Measurements from ENCODE around the gene RAB5A. TPM values are rescaled to one million over a fixed set of nuclear protein-coding genes. Genes with fewer than 3 reads are reported as not detected.
"Not testable (repeated sequence)": the region's sequence is repeated elsewhere in the genome, so short reads cannot be mapped to it uniquely, and the experiment has no call there.

The RAB5A gene
- total RNA-seq, 1 donor, result 100 TPM

DNA sequence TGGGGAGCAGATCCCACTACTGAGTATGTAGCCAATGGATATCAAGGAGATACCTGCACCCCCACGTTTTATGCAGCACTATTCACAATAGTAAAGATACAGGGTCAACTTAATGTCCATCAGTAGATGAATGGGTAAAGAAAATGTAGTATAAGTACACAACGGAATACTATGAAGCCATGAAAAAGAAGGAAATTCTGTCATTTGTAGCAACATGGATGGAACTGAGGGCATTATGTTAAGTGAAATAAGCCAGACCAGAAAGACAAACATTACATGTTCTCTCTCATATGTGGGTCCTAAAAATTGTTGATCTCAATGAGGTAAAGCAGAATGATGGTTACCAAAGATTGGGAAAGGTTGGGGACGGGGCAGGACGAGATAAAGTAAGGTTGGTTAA lies 50.6 kb downstream of the RAB5A start:
- TF ChIP-seq, protein P1, sequence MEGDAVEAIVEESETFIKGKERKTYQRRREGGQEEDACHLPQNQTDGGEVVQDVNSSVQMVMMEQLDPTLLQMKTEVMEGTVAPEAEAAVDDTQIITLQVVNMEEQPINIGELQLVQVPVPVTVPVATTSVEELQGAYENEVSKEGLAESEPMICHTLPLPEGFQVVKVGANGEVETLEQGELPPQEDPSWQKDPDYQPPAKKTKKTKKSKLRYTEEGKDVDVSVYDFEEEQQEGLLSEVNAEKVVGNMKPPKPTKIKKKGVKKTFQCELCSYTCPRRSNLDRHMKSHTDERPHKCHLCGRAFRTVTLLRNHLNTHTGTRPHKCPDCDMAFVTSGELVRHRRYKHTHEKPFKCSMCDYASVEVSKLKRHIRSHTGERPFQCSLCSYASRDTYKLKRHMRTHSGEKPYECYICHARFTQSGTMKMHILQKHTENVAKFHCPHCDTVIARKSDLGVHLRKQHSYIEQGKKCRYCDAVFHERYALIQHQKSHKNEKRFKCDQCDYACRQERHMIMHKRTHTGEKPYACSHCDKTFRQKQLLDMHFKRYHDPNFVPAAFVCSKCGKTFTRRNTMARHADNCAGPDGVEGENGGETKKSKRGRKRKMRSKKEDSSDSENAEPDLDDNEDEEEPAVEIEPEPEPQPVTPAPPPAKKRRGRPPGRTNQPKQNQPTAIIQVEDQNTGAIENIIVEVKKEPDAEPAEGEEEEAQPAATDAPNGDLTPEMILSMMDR (IDR thresholded peaks at IDR 0.05; ENCODE audit: insufficient read depth, low read depth, low read length), result no peak
- no peak overlapping the region for H3K4me3 ChIP-seq (ENCODE audit: low read depth, low read length)
- no peak for DNase-seq (ENCODE audit: low read depth)

DNA sequence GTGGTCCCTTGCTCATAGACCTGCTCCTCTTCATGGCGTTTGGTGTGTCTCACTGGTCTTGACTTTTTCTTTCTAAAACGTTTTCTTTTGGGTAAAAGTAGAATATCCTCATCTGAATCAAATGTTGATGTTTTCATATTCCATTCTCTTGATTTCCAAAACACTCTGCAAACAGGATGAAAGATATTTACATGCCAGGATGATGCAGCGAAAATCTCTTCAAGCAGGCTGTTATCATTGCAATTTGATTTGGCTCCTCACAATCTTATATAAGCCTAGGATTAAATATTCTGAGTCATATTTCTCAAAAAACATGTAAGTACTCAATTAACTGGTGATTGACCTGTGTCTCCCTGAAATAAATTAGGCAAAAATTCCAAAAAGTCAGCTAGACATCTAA lies 55.0 kb downstream of the RAB5A start:
- TF ChIP-seq, protein P1 (IDR thresholded peaks at IDR 0.05; ENCODE audit: insufficient read depth, low read depth, low read length), result no peak
- H3K4me3 ChIP-seq (ENCODE audit: low read depth, low read length), result no peak overlapping the region
- peak; percentile 12 for DNase-seq (ENCODE audit: low read depth)

DNA sequence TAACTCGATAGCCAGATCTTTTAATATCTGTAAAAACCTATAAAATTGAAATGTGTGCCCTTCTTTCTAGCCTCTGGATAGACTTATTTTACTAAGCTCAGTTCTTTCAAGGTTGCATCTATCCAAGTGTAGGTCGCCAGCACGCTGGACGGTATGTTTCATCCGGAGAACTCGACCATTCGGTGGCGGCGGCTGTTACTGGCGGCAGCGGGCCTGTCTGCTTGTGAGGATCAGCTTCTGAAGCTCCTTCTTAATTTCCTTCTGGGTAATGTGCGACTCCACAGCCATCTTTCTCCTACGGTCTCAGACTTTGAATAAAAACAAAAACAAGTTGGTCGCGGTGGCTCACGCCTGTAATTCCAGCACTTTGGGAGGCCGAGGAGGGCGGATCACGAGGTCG lies 61.1 kb downstream of the RAB5A start:
- TF ChIP-seq, protein P1 (IDR thresholded peaks at IDR 0.05; ENCODE audit: insufficient read depth, low read depth, low read length), result no peak
- no peak overlapping the region for H3K4me3 ChIP-seq (ENCODE audit: low read depth, low read length)
- DNase-seq (ENCODE audit: low read depth), result no peak

DNA sequence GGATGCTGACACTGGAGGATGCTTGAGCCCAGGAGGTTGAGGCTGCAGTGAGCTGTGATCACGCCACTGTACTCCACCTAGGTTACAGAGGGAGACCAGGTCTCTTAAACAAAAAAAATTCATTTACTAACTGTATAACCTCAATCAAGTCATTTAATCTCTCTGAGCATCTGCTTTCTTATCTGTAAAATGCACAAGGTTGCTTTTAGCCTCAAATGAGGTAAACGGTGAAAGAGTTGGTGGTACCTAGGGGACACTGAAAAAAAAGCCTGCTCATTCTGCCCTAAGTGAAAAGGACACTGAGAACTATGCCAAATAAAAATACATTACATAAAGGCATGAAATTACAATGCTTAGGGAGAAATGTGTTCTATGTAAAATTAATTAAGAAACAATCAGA lies 61.7 kb downstream of the RAB5A start:
- H3K4me3 ChIP-seq (ENCODE audit: low read depth, low read length), result no peak overlapping the region
- TF ChIP-seq, protein P1 (IDR thresholded peaks at IDR 0.05; ENCODE audit: insufficient read depth, low read depth, low read length), result no peak
- DNase-seq (ENCODE audit: low read depth), result no peak

DNA sequence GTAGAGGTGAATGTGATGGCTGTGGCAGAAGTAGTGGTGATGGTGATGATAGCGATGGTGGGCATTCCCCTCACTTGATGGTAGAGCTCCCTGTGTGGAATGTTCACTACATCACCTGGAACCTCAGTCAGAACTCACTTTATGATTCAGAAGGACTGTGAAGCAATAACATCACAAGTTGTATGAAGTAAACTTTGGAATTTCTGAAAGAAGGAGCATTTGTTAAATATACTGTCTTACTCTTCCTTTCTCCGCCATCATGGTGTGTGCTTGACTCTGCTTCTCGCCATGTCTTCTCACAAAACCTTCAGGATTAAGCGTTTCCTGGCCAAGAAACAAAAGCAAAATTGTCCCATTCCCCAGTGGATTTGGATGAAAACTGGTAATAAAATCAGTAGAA lies 65.3 kb downstream of the RAB5A start, which contains the start of gene PP2D1:
Gene PP2D1 (minus strand): TSS at position 101 of the 400 bp plus-strand sequence. CDS start 192 bp downstream, outside the sequence.
- no peak within 1 kb of the TSS for H3K4me3 ChIP-seq (ENCODE audit: low read depth, low read length)
- no peak for DNase-seq (ENCODE audit: low read depth)
- TF ChIP-seq, protein P1 (IDR thresholded peaks at IDR 0.05; ENCODE audit: insufficient read depth, low read depth, low read length), result no peak

DNA sequence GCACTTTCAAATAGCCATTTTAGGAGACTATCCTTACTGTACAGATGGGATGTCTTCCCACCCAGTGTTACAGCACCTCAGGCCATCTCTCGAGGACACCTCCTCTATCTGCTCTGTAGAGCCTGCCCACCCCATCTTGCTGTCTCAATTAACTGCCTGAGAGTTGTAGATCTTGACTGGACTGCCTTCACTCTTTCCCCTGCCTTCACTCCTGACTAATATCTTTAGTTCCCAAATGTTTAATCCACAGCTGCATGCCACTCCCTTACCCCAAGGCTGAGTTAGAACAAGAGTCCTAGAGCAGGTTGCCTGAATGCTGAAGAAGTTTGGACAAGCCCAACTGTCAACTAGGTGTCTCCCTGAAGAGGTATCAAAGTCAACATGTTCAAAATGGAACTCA lies 66.5 kb downstream of the RAB5A start:
- no peak for DNase-seq (ENCODE audit: low read depth)
- H3K4me3 ChIP-seq (ENCODE audit: low read depth, low read length), result no peak overlapping the region
- TF ChIP-seq, protein P1 (IDR thresholded peaks at IDR 0.05; ENCODE audit: insufficient read depth, low read depth, low read length), result no peak

DNA sequence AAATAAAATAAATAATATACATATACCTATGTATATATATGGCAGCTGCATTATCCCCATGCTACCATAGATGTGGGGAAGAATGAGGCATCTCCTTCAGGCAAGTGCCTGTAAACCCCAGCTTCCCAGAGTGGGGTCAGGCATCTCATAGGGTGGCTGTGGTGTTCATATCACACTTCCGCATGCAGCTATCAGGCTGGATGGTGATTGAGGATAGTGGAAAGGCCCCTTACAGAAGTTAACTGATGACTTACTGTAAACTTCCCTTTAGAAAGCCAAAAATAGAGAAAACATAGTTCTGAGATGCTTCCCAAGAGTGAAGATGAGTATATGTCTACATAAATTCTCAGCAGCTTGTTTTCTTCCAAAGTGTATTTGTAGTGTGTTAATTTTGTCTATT lies 68.6 kb downstream of the RAB5A start:
- TF ChIP-seq, protein P1 (IDR thresholded peaks at IDR 0.05; ENCODE audit: insufficient read depth, low read depth, low read length), result no peak
- no peak for DNase-seq (ENCODE audit: low read depth)
- H3K4me3 ChIP-seq (ENCODE audit: low read depth, low read length), result no peak overlapping the region

DNA sequence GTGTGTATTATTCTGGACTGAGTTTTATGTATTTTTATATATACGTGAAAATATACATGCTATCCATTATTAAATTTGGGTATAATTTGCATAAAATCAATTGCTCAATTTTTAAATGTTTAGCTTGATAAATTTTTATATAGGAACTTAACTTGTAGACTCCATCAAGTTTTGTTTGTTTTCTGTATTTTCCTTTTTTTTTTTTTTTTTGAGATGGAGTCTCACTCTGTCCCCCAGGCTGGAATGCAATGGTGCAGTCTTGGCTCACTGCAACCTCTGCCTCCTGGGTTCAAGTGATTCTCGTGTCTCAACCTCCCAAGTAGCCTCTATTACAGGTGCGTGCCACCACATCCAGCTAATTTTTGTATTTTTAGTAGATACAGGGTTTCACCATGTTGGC lies 69.2 kb downstream of the RAB5A start:
- DNase-seq (ENCODE audit: low read depth), result not testable (repeated sequence)

More for the DNA sequence above, 69.2 kb downstream of the RAB5A start:
- H3K4me3 ChIP-seq (ENCODE audit: low read depth, low read length), result not testable (repeated sequence)

All from fibroblast of villous mesenchyme (primary cell).